Neural progenitor cell (in vitro differentiated cells): Measurements from ENCODE around the gene TEP1. TPM values are rescaled to one million over a fixed set of nuclear protein-coding genes. Genes with fewer than 3 reads are reported as not detected.

Experiments used
- DNase-seq: peaks from one replicate; pipeline ENCODE4 v3.0.0-alpha.2; 2016; ENCODE audit warnings: low spot score
- H2AFZ ChIP-seq: fragments of 200-600 bp; sonication (generic); replicated peaks from 2 replicates; pipeline ENCODE4 v1.6.1; 2016; ENCODE audit warnings: antibody characterized with exemption
- H3F3A ChIP-seq: fragments of 200-600 bp; sonication (generic); 2 replicates; pipeline ENCODE4 v1.6.1; 2016; ENCODE audit warnings: antibody characterized with exemption, low read depth
- H3K27ac ChIP-seq: fragments of 200-600 bp; sonication (generic); 2 replicates; pipeline ENCODE4 v1.5.1; 2016; ENCODE audit warnings: mild to moderate bottlenecking
- H3K27me3 ChIP-seq: fragments of 200-600 bp; sonication (generic); 2 replicates; pipeline ENCODE4 v1.6.1; 2016; ENCODE audit warnings: mild to moderate bottlenecking, moderate library complexity
- H3K36me3 ChIP-seq: fragments of 200-600 bp; sonication (generic); 2 replicates; pipeline ENCODE4 v1.5.1; 2016
- H3K4me1 ChIP-seq: fragments of 200-600 bp; sonication (generic); 2 replicates; pipeline ENCODE4 v1.6.1; 2016; ENCODE audit warnings: mixed run types
- H3K4me2 ChIP-seq: fragments of 200-600 bp; sonication (generic); 2 replicates; pipeline ENCODE4 v1.6.1; 2016
- H3K4me3 ChIP-seq: fragments of 200-600 bp; sonication (generic); 2 replicates; pipeline ENCODE4 v1.5.1; 2016
- H3K79me2 ChIP-seq: fragments of 200-600 bp; sonication (generic); 2 replicates; pipeline ENCODE4 v1.6.1; 2016; ENCODE audit warnings: low read depth
- H3K9ac ChIP-seq: fragments of 200-600 bp; sonication (generic); 2 replicates; pipeline ENCODE4 v1.6.1; 2016
- H3K9me3 ChIP-seq: fragments of 200-600 bp; sonication (generic); 2 replicates; pipeline ENCODE4 v1.5.1; 2016; ENCODE audit warnings: low read depth
- H4K20me1 ChIP-seq: fragments of 200-600 bp; sonication (generic); 2 replicates; pipeline ENCODE4 v1.6.1; 2016; ENCODE audit warnings: low read depth
- H3K27ac Mint-ChIP-seq: 3 replicates; pipeline ENCODE4 v1.8.0; 2021; ENCODE audit warnings: mixed read lengths
- H3K27me3 Mint-ChIP-seq: 2 replicates; pipeline ENCODE4 v1.8.0; 2022; ENCODE audit warnings: low read depth, mild to moderate bottlenecking, inconsistent platforms, moderate library complexity, mixed read lengths; ENCODE audit not compliant: insufficient read depth
- H3K36me3 Mint-ChIP-seq: 3 replicates; pipeline ENCODE4 v1.8.0; 2021; ENCODE audit warnings: mixed read lengths
- H3K4me1 Mint-ChIP-seq: 3 replicates; pipeline ENCODE4 v1.8.0; 2021; ENCODE audit warnings: mixed read lengths
- H3K4me3 Mint-ChIP-seq: 3 replicates; pipeline ENCODE4 v1.8.0; 2021; ENCODE audit warnings: mild to moderate bottlenecking, moderate library complexity, mixed read lengths
- H3K9me3 Mint-ChIP-seq: 3 replicates; pipeline ENCODE4 v1.8.0; 2020; ENCODE audit warnings: mixed read lengths
- EZH2 ChIP-seq: fragments of 200-600 bp; sonication (generic); IDR thresholded peaks from 2 replicates; pipeline ENCODE4 v1.6.1; 2017; ENCODE audit warnings: antibody characterized with exemption, mild to moderate bottlenecking, moderate library complexity
- EZH2phosphoT487 ChIP-seq: fragments of 200-600 bp; sonication (generic); IDR thresholded peaks from 2 replicates; pipeline ENCODE4 v1.6.1; 2017; ENCODE audit warnings: antibody characterized with exemption
- total RNA-seq: library from RNA; depleted of rRNA; stranded (reverse); fragments of >200 nt; gene quantifications from 2 replicates; pipeline ENCODE4 v1.2.3, GENCODE V29; 2015; ENCODE audit warnings: low replicate concordance
- TF ChIP-seq, protein P1 (sequence below): fragments of 200-600 bp; sonication (generic); IDR thresholded peaks from 2 replicates; pipeline ENCODE4 v1.5.1; 2017; ENCODE audit warnings: antibody characterized with exemption, mild to moderate bottlenecking

The TEP1 gene
- total RNA-seq, 1 donor from 2014 or later: 19.8 TPM

DNA sequence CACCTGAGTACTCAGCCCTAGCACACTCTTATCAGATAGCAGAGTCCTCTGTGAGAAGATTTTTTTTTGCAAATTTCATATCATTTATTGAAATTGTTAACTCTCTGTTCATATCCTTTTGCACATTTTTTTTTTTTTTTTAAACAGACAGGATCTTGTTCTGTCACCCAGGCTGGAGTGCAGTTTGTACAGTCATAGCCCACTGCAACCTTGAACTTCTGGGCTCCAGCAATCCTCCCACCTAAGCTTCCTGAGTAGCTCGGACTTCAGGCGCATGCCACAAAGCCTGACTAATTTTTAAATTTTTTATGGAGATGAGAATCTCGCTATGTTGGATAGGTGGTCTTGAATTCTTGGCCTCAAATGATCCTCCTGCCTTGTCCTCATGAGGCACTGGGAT is 65.6 kb downstream of the TEP1 start:
- Histone ChIP-seq H4K20me1 (no peaks in the 10 kb centered on the region), H3K9me3 (no peaks in the 10 kb centered on the region), H3K36me3 (peaks cover 16% of the 10 kb centered on the region), H3K9ac (no peak overlapping the region), H3K27ac (no peak overlapping the region), H3F3A (peaks cover 8% of the 10 kb centered on the region), H3K4me2 (no peak overlapping the region), H2AFZ (no peak overlapping the region), H3K27me3 (no peaks in the 10 kb centered on the region), H3K79me2 (peaks cover 19% of the 10 kb centered on the region), H3K4me3 (no peak overlapping the region), H3K4me1 (peaks cover 3% of the 10 kb centered on the region)
- TF ChIP-seq EZH2phosphoT487 (no peak), EZH2 (no peak)
- TF ChIP-seq, protein P1, sequence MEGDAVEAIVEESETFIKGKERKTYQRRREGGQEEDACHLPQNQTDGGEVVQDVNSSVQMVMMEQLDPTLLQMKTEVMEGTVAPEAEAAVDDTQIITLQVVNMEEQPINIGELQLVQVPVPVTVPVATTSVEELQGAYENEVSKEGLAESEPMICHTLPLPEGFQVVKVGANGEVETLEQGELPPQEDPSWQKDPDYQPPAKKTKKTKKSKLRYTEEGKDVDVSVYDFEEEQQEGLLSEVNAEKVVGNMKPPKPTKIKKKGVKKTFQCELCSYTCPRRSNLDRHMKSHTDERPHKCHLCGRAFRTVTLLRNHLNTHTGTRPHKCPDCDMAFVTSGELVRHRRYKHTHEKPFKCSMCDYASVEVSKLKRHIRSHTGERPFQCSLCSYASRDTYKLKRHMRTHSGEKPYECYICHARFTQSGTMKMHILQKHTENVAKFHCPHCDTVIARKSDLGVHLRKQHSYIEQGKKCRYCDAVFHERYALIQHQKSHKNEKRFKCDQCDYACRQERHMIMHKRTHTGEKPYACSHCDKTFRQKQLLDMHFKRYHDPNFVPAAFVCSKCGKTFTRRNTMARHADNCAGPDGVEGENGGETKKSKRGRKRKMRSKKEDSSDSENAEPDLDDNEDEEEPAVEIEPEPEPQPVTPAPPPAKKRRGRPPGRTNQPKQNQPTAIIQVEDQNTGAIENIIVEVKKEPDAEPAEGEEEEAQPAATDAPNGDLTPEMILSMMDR: no peak
- no peak for DNase-seq
- no peaks in the 10 kb centered on the region for H3K27me3 Mint-ChIP-seq
- no peak overlapping the region for H3K4me3 Mint-ChIP-seq
- H3K4me1 Mint-ChIP-seq: peaks cover 8% of the 10 kb centered on the region
- H3K27ac Mint-ChIP-seq: no peak overlapping the region
- no peaks in the 10 kb centered on the region for H3K9me3 Mint-ChIP-seq
- peaks cover 28% of the 10 kb centered on the region for H3K36me3 Mint-ChIP-seq

DNA sequence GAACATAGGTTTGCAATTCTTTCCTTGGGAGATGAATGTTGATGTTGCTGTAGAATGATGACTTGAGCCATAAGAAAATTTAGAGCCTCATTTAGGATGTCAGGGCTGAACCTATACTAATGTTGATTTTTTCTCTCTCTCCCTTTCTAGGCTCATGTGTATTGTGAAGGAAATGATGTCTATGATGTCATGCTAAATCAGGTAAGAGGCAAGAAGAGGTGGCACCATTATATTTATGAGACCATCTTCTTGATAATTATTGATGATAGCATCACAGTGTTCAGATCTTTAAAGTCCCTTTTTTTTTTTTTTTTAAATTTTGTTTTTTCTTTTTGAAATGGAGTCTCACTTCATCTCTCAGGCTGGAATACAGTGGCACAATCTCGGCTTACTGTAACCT is 66.6 kb downstream of the TEP1 start:
- H3K79me2 ChIP-seq: peaks cover 19% of the 10 kb centered on the region
- Mint-ChIP-seq H3K27ac (no peak overlapping the region), H3K4me1 (peaks cover 8% of the 10 kb centered on the region), H3K27me3 (no peaks in the 10 kb centered on the region), H3K4me3 (no peak overlapping the region), H3K36me3 (peaks cover 21% of the 10 kb centered on the region), H3K9me3 (no peaks in the 10 kb centered on the region)
- no peak for TF ChIP-seq EZH2phosphoT487
- TF ChIP-seq, protein P1: no peak
- TF ChIP-seq EZH2: no peak
- H3K27me3 ChIP-seq: no peaks in the 10 kb centered on the region
- H3F3A ChIP-seq: peaks cover 18% of the 10 kb centered on the region
- H3K4me1 ChIP-seq: peaks cover 3% of the 10 kb centered on the region
- no peaks in the 10 kb centered on the region for H3K9me3 ChIP-seq
- H3K36me3 ChIP-seq: peaks cover 12% of the 10 kb centered on the region
- no peak for DNase-seq
- H2AFZ ChIP-seq: no peak overlapping the region
- H3K4me3 ChIP-seq: no peak overlapping the region
- H3K9ac ChIP-seq: no peak overlapping the region
- H3K4me2 ChIP-seq: no peak overlapping the region
- no peak overlapping the region for H3K27ac ChIP-seq
- no peaks in the 10 kb centered on the region for H4K20me1 ChIP-seq

DNA sequence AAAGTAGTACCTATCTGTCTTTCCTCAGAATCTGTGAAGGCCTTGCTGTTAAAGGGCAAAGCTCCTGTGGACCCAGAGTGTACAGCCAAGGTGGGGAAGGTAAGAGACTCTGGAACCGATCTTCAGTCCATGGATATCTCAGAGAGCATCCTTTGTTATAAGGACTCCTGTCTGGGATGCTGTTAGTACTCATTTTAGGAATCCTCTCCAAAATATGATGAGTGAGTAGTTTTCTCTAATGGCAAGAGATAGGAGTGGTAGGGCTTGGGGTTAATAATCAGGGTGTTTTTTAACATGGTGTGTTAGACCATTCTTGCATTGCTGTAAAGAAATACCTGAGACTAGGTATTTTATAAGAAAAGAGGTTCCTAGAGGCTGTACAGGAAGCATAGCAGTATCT is 67.9 kb downstream of the TEP1 start:
- no peak for TF ChIP-seq EZH2phosphoT487
- TF ChIP-seq EZH2: no peak
- Histone ChIP-seq H3K36me3 (peaks cover 8% of the 10 kb centered on the region), H3K9ac (no peak overlapping the region), H3K4me2 (no peak overlapping the region), H3K9me3 (no peaks in the 10 kb centered on the region), H3K4me3 (no peak overlapping the region), H3K4me1 (peaks cover 3% of the 10 kb centered on the region), H2AFZ (no peak overlapping the region), H3F3A (peaks cover 25% of the 10 kb centered on the region), H3K27me3 (no peaks in the 10 kb centered on the region), H4K20me1 (no peaks in the 10 kb centered on the region), H3K27ac (no peak overlapping the region), H3K79me2 (peaks cover 19% of the 10 kb centered on the region)
- no peaks in the 10 kb centered on the region for H3K27me3 Mint-ChIP-seq
- peak overlapping the region; percentile 94 for H3K4me3 Mint-ChIP-seq
- H3K27ac Mint-ChIP-seq: no peak overlapping the region
- no peak for DNase-seq
- H3K4me1 Mint-ChIP-seq: peaks cover 10% of the 10 kb centered on the region
- H3K9me3 Mint-ChIP-seq: no peaks in the 10 kb centered on the region
- H3K36me3 Mint-ChIP-seq: peaks cover 15% of the 10 kb centered on the region

DNA sequence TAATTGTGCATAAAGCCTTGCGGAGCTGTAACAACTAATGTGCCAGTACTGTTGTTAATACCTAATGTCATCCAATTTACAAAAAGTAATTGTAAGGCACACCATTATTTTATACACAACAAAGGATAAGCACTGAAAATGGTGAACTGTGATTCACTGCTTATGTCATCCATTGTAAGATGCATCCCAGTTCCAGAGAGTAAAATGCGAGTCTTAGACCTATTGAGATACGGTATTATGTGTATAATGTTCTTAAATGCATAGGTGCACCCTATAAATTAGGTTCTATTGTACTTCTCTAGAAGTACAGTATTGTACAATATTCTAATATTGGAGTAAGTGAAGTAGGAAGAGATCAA is 69.5 kb downstream of the TEP1 start:
- peaks cover 3% of the 10 kb centered on the region for H3K4me1 ChIP-seq
- no peaks in the 10 kb centered on the region for H3K9me3 ChIP-seq
- H3K27me3 ChIP-seq: no peaks in the 10 kb centered on the region
- H3K4me3 Mint-ChIP-seq: peak overlapping the region; percentile 94
- H3K27ac ChIP-seq: peak overlapping the region; percentile 7
- H3K27me3 Mint-ChIP-seq: no peaks in the 10 kb centered on the region
- H3K27ac Mint-ChIP-seq: peak overlapping the region; percentile 98
- peaks cover 10% of the 10 kb centered on the region for H3K4me1 Mint-ChIP-seq
- H3F3A ChIP-seq: peaks cover 25% of the 10 kb centered on the region
- H3K9me3 Mint-ChIP-seq: no peaks in the 10 kb centered on the region
- TF ChIP-seq, protein P1: peak; percentile 16
- no peak for TF ChIP-seq EZH2
- DNase-seq: no peak
- peak overlapping the region; percentile 76 for H3K4me3 ChIP-seq
- peak overlapping the region; percentile 83 for H3K9ac ChIP-seq
- H3K36me3 ChIP-seq: peaks cover 8% of the 10 kb centered on the region
- peak overlapping the region; percentile 75 for H3K4me2 ChIP-seq
- peak overlapping the region; percentile 91 for H2AFZ ChIP-seq
- H3K79me2 ChIP-seq: peaks cover 19% of the 10 kb centered on the region
- H3K36me3 Mint-ChIP-seq: peaks cover 10% of the 10 kb centered on the region
- no peaks in the 10 kb centered on the region for H4K20me1 ChIP-seq
